NCI-H2196 treated with DMSO at 0.1 percent for 48 hours (cell line): ENCODE measurements around the gene OR52I1.
A peak's percentile ranks its signal among the peaks of the same experiment; 100 is the strongest.

Source experiments
- DNase-seq: peaks from one replicate; lab custom pipeline; 2025; ENCODE audit not compliant: unreplicated experiment; lab: John Stamatoyannopoulos, UW

OR52I1 gene

GRCh38 chr11:4611986-4612385 lies 18.1 kb downstream of the OR52I1 start:
- DNase-seq = no peak

- DNase-seq = no peak
Measured at GRCh38 chr11:4615856-4616444, 22.1 kb downstream of the OR52I1 start.

- DNase-seq = no peak
Measured at GRCh38 chr11:4619514-4619913, 25.7 kb downstream of the OR52I1 start.

- DNase-seq = peak; percentile 39
Measured at GRCh38 chr11:4626207-4627099, 32.6 kb downstream of the OR52I1 start.

GRCh38 chr11:4636136-4636535 lies 42.3 kb downstream of the OR52I1 start:
- DNase-seq = no peak

GRCh38 chr11:4636962-4637661 lies 43.3 kb downstream of the OR52I1 start, which contains the start of gene OR51D1:
Gene OR51D1, plus strand, starts transcription at chr11:4637477. Its CDS starts 2,314 bp downstream, at chr11:4639791.
- peak; percentile 59 for DNase-seq

- DNase-seq = no peak
Measured at GRCh38 chr11:4637662-4638047, 43.8 kb downstream of the OR52I1 start.

GRCh38 chr11:4639931-4640330 lies 46.1 kb downstream of the OR52I1 start:
- no peak for DNase-seq

- no peak for DNase-seq
Measured at GRCh38 chr11:4641501-4641900, 47.7 kb downstream of the OR52I1 start.

- DNase-seq = no peak
Measured at GRCh38 chr11:4642043-4642442, 48.2 kb downstream of the OR52I1 start.

GRCh38 chr11:4643076-4643475 lies 49.2 kb downstream of the OR52I1 start:
- no peak for DNase-seq

GRCh38 chr11:4643682-4644081 lies 49.8 kb downstream of the OR52I1 start, which contains the start of gene OR51E1:
Gene OR51E1, plus strand, starts transcription at chr11:4643982. Its CDS starts 8,545 bp downstream, at chr11:4652527.
- no peak for DNase-seq

GRCh38 chr11:4644233-4644632 lies 50.4 kb downstream of the OR52I1 start:
- DNase-seq = no peak
